AG09309 (cell line): ENCODE data around the gene MILR1.

ENCODE experiments used
- DNase-seq: peaks from one replicate; pipeline ENCODE4 v3.0.0-alpha.2; 2010; ENCODE audit warnings: low read depth
- H3K4me3 ChIP-seq: 2 replicates; pipeline ENCODE4 v1.5.1; 2011; ENCODE audit warnings: mild to moderate bottlenecking, low read depth, low read length, moderate library complexity; ENCODE audit not compliant: control insufficient read depth
- TF ChIP-seq, protein P1 (sequence below): IDR thresholded peaks from 2 replicates; pipeline ENCODE4 v1.5.1; 2011; ENCODE audit warnings: mild to moderate bottlenecking, low read depth, low read length, inconsistent platforms; ENCODE audit not compliant: insufficient read depth, control insufficient read depth; ENCODE audit errors: missing control alignments

Gene MILR1

DNA sequence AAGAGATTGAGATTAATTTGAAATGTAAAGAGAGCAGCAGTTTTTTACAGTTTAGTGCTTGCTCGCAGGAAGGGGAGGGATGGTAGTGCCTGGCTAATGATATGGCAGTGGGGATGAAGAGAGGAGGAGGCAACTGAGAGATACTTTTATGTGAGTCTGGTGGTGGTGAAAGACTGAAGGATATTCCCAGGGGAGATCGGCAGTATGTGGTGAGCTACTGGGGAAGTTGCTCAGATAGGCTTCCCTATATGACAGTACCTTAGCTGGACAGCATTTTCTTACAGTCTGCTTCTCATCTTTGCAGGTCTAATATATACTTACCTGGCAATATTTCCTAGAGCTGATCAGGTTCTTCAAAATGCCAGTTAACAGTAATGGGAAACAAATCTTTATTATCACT, 66.5 kb downstream of the MILR1 start:
- no peak overlapping the region for H3K4me3 ChIP-seq
- DNase-seq = no peak
- TF ChIP-seq, protein P1, sequence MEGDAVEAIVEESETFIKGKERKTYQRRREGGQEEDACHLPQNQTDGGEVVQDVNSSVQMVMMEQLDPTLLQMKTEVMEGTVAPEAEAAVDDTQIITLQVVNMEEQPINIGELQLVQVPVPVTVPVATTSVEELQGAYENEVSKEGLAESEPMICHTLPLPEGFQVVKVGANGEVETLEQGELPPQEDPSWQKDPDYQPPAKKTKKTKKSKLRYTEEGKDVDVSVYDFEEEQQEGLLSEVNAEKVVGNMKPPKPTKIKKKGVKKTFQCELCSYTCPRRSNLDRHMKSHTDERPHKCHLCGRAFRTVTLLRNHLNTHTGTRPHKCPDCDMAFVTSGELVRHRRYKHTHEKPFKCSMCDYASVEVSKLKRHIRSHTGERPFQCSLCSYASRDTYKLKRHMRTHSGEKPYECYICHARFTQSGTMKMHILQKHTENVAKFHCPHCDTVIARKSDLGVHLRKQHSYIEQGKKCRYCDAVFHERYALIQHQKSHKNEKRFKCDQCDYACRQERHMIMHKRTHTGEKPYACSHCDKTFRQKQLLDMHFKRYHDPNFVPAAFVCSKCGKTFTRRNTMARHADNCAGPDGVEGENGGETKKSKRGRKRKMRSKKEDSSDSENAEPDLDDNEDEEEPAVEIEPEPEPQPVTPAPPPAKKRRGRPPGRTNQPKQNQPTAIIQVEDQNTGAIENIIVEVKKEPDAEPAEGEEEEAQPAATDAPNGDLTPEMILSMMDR = no peak

DNA sequence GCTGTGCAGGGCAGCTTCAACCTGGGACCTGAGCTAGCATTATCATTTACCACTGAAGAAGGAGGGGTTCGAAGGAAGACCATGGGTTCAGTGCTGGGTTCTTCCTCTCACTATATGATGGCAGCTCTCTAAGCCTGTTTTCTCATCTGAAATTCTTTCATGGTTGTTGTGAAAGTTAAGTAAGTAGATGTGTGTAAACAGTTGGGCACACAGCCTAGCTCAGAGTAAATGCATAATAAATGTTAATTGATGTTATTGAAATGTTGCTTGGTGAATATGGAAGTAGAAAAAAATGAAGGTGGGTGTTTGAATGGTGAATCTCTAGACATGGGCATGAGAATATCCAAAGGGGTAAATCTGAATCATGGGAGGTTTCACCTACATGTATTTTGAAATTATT, 66.9 kb downstream of the MILR1 start:
- no peak overlapping the region for H3K4me3 ChIP-seq
- no peak for DNase-seq
- TF ChIP-seq, protein P1 = no peak
